Measurements from ENCODE around the gene STAT3.

The STAT3 gene

GRCh38 chr17:42290577-42290976 lies 97.7 kb downstream of the STAT3 start:
- DNase-seq, result no peak

GRCh38 chr17:42289611-42290181 lies 98.5 kb downstream of the STAT3 start:
- no peak for DNase-seq

- DNase-seq, result no peak
Observed at GRCh38 chr17:42288803-42289610, 99.2 kb downstream of the STAT3 start.

- peak; percentile 33 for DNase-seq
Observed at GRCh38 chr17:42287977-42288802, 100.1 kb downstream of the STAT3 start, which contains the start of gene STAT5A. Gene STAT5A, plus strand, starts transcription at chr17:42288498. Its CDS starts 914 bp downstream, at chr17:42289412.

GRCh38 chr17:42287305-42287976 lies 100.8 kb downstream of the STAT3 start:
- DNase-seq, result peak; percentile 75

- no peak for DNase-seq
Observed at GRCh38 chr17:42286411-42287221, 101.6 kb downstream of the STAT3 start.

GRCh38 chr17:42285346-42286050 lies 102.7 kb downstream of the STAT3 start:
- DNase-seq, result no peak

GRCh38 chr17:42284566-42284965 lies 103.7 kb downstream of the STAT3 start:
- DNase-seq, result no peak

- no peak for DNase-seq
Observed at GRCh38 chr17:42284024-42284369, 104.2 kb downstream of the STAT3 start.

GRCh38 chr17:42283241-42284023 lies 104.8 kb downstream of the STAT3 start:
- DNase-seq, result no peak

GRCh38 chr17:42282478-42283080 lies 105.7 kb downstream of the STAT3 start:
- DNase-seq, result no peak

- no peak for DNase-seq
Observed at GRCh38 chr17:42281571-42282096, 106.6 kb downstream of the STAT3 start.

- DNase-seq, result no peak
Observed at GRCh38 chr17:42279776-42280630, 108.2 kb downstream of the STAT3 start.

- DNase-seq, result no peak
Observed at GRCh38 chr17:42277342-42277712, 110.9 kb downstream of the STAT3 start.

GRCh38 chr17:42276609-42277341 lies 111.5 kb downstream of the STAT3 start:
- no peak for DNase-seq

- peak; percentile 18 for DNase-seq
Observed at GRCh38 chr17:42276359-42276608, 112.0 kb downstream of the STAT3 start, which contains the start of gene STAT5B. Gene STAT5B, minus strand, starts transcription at chr17:42276391. Its CDS starts 44,264 bp downstream, at chr17:42232127.

GRCh38 chr17:42275527-42276358 lies 112.5 kb downstream of the STAT3 start:
- DNase-seq, result no peak

All from KG1 (cell line).